NCI-H2196 (cell line): ENCODE measurements around the gene RPS6KA5.
"Not testable (repeated sequence)": the region's sequence is repeated elsewhere in the genome, so short reads cannot be mapped to it uniquely, and the experiment has no call there.

ENCODE experiments used
- DNase-seq: peaks from one replicate; lab custom pipeline; 2025; ENCODE audit not compliant: unreplicated experiment; lab: John Stamatoyannopoulos, UW

RPS6KA5 gene

DNA sequence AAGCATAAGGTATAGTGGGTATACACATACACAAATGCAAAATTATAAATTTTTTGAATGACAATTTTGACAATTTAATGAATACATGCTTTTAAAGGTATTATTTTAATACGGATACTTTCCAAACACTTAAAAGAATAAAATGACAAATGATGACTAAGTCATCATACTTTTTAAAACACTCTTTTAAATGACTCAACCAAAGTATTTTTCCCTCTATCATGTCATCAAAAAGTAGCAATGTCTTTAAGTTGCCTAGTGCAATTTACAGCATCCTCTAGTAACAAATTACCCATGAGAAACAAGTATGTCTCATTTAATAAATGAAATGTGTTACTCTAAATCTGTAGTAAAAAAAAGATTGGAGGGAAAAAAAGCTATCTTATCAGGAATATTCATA, 73.3 kb downstream of the RPS6KA5 start:
- no peak for DNase-seq

DNA sequence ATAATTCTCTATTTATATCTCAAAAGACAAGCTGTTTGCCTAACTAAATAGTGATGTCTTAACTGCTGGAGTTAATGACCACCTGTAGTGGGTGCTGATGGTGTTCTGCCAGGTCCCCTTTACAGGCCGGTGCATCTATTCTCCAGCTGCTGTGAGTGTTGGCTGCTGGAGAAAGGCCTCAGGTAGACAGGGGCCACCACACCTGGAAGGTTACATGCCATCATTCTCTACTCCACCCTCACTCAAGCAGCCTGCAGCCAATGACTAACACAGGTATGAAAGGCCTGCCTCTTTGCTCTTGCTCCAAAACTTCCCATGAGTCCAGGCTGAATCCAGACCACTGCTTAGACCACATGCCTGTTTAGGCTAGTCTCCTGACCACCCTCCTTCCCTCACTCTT, 73.9 kb downstream of the RPS6KA5 start:
- no peak for DNase-seq

DNA sequence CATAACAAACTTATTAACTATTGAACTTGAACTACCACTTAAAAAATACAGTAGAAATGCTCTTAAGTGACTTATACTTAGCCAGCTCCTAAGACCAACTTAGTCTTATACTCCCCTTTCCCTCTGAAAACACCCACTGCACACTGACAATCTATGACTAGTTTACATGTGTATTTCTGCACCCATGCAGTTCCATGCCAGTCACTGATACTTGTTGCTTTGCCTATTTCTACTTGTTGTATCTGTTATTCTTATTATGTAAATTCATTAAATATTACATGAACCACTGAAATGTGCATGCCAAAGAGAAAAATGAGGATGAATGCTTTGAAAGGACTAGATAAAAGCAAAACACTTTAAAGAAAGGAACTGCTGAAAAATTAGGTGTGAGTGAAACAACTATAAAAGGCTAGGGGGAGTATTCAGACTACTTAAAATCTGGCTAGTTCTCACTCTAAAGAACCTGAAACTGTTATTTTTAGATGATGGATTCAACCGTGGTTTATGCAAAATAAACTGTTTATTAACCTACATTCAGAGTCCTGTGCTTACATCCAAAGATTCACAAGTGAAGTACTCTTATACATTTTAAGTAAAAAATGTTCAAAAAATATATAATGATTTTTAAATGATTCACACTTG, 74.7 kb downstream of the RPS6KA5 start:
- DNase-seq, result no peak

DNA sequence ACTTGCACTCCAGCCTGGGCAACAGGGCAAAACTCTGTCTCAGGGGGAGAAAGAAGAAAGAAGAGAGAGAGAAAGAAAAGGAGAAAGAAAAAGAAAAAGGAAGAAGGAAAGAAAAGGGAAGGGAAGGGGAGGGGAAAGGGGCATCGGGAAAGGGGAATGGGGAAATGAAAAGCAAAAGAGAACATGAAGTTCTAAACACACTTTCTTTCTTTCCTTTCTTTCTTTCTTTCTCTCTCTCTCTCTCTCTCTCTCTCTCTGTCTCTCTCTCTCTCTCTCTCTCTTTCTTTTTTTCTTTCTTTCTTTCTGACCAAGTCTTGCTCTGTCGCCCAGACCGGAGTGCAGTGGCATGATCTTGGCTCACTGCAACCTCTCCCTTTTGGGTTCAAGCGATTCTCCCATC, 76.9 kb downstream of the RPS6KA5 start:
- DNase-seq, result no peak

DNA sequence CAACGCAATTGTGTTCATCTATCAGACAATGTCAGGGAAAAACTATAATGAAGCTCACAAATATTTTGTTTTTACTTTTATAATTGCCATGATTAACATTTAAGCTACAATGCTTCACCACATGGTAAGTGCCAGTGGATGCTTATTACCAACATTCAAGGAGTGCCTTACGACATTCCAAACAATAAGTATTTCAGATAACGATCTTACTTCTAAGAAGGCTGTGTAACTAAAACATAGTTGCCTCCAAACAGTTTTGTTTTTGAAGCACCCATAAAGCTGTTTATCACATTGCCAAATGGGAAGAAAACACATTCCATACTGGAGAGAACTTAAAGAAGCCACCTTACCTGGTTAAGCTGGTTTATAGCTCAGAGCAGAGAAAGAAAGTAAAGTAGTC, 78.8 kb downstream of the RPS6KA5 start:
- no peak for DNase-seq

DNA sequence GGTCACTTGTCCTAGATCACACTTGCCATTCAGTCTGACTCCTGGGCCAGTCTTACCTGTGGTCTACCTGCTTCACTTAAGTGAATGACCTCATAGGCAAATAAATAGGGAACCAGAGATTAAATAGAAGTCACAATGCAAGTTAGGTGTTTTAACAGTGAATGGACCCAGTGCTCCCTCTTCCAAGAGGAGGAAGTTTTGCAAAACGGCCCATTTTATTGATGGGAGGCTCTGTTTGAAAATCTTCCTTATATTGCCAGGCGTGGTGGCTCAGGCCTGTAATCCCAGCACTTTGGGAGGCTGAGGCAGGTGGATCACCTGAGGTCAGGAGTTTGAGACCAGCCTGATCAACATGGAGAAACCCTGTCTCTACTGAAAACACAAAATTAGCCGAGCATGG, 79.8 kb downstream of the RPS6KA5 start:
- not testable (repeated sequence) for DNase-seq

DNA sequence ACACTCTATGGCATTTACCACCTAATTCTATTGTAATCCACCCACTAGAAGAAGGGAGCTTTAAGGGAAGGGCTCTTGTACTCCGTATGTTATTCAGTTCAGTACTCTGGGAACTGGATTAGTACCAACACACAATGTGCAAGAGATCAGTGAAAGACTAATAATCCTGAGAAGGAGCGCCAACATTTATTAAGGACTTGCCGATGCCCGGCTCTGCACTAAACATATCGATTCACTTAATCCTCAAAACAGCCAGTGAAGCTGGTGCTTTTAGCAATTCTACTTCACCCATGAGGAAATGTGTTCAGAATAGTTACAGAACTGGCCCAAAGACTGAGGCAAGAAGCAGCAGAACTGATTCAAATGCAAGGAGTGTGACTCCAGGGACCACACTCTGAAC, 80.9 kb downstream of the RPS6KA5 start:
- no peak for DNase-seq

DNA sequence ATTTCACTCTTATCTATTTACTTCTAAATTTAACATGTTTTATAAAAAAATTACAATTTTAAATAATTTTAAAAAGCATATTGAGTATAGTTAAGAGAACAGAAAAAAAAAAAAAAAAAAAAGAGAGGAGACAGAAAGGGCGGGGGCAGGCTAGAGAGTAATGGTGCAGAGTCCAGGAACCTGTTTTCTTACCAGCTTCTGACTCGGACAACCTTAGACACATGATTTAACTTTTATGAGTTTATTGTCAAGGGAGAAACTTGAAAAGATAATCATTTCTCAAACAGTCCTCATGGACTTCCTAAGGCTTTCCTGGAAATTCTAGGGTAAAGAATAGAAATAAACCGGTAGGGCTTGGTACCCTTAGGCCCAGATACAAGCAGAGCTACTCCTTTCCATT, 84.3 kb downstream of the RPS6KA5 start:
- no peak for DNase-seq

DNA sequence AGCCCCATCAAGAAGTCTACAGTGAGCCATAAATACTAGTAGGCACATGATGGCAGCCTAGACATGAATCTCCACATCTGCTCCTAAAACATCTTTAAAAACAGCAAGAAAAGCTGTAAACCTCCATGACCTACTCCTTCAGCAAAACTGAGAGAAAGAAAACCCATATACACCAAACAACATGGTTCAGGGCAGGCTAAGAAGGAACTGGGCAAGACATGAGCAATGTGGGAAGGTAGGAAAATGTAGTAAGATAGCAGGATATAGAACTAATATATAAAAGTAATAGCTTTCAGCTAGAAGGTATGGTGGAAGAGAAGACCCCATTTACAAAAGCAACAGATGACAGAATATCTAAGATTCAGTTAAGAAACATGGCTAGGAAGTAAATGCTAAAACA, 88.8 kb downstream of the RPS6KA5 start:
- DNase-seq, result no peak

DNA sequence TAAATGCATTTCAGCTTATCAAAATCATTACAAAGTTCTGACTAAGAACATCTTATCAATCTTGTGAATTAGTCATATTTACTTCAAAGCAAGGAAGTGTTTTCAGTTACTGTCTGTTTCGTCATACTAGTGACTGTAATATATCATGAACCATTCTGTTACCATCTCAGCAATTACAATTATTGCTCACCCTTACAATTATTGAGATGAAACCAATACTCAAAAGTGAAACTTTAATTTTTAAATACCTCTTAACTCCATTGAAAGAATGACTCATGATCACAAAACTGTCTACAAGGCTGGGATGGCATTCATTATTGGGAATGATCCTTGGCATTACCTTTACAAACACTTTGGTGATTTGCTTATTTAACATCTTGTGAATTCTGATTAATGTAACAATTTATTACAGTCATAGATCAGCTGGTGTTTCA, 90.3 kb downstream of the RPS6KA5 start:
- DNase-seq, result no peak

DNA sequence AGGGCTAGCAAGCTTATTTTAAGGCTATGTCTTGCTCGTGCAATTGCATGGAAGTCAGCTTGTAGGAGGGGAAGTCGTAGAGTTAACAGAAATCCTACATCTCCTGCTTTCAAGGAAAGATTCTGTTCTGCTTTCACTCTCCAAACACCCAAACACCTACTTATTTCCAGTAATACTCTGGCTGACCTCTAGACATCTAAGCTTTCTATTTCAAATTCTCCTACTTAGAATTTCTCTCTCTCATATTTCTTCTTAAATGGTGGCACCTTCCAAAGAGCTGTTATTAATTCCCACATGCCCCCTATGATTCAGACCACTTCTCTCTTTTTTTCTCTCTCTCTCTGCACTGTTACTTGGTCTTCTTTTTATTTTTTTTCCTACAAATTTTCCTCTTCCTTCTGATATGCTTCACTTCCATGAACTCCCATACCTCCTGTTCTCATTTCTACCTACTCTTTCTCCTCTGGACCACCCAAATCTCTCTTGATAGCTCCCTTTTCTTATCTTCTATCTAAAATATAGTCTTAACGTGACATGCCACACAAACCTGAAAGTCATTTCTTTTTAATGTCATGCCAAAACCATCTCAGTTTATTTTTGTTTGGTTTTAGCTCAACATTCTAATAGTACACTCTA, 90.8 kb downstream of the RPS6KA5 start:
- no peak for DNase-seq

DNA sequence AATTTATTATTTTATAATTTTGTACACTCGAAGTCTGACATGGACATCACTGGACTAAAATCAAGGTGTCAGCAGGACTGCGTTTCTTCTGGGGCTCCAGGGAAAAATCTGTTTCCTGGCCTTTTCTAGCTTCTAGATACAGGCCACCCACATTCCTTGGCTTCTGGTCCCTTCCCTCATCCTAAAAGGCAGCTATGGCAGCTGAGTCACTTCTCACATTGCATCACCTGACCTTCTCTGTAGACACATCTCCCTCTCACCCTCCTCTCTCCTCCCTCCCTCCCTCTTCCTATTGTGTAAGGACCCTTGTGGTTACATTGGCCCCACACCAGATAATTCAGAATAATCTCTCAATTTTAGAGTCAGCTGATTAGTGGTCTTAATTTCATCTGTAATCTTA, 92.4 kb downstream of the RPS6KA5 start:
- no peak for DNase-seq

DNA sequence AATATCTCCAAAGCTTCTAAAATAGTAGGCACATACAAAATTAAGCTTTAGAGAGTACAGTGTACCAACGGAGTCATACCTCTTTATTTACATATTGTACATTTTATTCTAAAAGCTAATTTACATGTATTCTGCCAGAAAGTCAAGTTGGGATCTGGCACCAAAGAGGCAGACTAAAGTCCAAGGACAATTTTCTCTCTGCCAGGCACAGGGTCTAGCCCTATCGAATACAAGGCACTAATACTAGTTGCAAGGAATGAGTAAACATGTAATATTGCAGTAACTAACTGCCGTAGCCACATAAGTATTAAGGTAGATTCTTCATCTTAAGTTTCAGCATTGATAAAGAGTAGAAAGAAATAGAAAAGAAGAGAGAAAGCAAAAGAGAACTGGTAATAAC, 93.9 kb downstream of the RPS6KA5 start:
- no peak for DNase-seq

DNA sequence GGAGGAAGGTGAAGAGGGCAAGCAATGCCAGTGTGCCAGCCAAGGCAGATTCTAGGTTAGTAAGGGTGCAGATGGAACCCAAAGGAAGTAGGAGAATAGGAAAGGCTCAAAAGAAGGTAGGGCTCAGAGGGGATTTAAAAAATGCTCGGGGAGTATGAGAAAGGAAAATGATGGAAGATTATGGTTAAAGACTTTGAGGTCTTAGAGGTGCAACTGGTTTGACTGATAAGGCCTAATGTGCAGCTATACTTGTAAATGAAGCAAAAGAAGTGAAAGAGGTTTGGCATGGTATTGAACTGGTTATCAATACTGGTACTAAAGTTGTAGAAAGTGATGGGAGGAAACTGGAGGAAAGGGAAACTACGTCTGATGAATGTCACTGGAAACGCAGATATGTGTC, 94.7 kb downstream of the RPS6KA5 start:
- no peak for DNase-seq

DNA sequence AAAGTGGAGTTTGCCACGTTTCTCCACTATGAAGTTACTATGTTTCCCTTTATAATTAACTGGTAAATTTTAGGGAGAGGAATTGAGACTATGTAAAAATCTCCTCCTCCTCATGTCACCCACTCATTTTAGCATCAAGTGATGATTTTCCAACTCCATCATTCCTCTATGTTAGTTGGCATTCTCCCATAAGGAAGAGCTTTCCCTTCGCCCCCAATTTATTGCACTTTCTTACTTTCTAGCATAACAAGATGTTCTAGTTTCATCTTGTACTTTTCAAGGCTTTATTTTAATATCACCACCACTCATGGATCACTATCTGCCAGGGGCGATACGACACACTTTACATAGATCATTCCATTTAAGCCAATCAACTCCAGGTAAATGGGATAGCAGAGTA, 97.1 kb downstream of the RPS6KA5 start:
- DNase-seq, result no peak

DNA sequence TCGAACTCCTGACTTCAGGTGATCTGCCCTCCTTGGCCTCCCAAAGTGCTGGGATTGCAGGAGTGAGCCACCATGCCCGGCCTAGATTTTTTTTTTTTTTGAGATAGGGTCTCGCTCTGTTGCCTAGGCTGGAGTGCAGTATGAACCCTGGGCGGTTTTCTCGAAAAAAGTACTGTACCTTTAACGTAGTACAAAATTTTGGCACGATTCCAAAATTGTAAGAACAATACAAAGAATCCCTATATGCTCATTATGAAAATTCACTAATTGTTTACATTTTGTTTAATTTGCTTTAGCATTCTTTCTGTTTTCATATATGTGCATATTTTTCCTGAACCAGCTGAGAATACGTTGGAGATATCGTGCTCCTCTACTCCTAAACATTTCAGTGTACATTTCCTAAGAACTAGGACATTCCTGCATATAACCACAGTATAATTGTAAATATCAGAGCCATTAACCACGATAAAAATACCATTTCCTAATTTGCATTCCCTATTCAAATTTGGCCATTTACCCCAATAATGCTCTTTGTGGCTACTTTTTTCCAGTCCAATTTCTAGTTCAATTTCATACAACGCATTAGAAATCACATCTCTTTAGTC, 97.8 kb downstream of the RPS6KA5 start:
- DNase-seq, result no peak

DNA sequence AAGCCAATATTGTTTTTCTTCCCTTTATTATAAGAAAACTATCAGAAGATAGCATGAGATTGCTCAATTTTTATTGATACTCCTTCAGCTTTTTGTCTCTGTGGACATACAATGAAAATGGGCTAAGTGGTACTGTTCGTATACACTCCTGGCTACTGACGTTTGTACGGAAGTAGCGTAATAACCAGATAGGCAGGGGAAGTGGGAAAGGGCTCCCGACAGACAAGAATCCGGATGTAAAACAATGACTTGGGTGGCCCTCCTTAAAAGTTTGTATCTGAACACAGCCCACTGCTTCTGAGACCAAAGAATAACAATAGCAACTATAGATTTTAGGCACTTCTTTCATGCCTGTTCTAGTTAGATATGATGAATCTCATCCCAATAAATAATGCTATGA, 99.6 kb downstream of the RPS6KA5 start:
- no peak for DNase-seq

DNA sequence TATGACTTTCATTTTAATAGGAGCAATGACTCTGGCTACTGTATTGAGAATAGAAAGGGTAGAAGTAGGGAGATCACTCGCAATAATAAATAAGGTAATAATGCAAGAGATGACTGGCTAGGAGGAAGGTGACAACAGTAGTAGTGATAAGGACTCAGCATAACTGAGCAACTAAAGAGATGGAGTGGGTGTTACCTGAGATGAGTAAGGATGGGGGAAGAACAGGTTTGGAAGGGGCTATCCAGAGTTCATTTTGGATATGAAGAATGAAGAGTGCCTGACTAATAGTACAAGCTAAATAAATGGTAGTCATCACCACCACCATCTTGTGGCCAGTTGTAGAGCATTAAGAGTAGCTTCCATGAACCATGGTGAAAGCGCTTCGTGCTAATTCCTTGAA, 101.1 kb downstream of the RPS6KA5 start:
- DNase-seq, result no peak

DNA sequence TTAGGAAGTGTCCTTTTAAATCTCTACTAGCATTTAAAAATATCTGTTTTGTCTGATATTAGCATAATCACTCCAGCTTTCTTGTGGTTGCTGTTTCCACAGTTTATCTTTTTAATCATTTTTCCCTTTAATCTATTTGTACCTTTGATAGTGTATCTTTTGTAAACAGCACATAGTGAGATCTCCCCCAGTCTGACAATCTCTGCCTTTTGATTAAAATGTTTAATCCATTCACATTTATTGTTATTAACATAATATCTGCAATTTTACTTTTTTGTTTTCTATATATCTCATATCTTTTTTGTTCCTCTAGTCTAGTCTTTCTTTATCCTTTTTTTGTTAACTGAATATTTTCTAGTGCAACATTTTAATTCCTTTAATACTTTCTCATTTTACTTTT, 104.2 kb downstream of the RPS6KA5 start:
- DNase-seq, result no peak

DNA sequence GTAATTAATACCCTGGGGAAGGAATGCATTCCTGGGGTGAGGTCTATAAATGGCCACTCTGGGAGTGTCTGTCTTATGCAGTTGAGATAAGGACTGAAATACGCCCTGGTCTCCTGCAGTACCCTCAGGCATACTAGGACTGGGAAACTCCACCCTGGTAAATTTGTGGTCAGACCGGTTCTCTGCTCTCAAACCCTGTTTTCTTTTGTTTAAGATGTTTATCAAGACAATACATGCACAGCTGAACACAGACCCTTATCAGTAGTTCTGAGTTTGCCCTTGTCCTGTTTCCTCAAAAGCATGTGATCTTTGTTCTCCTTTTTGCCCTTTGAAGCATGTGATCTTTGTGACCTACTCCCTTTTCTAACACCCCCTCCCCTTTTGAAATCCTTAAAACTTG, 106.8 kb downstream of the RPS6KA5 start:
- DNase-seq, result not testable (repeated sequence)

DNA sequence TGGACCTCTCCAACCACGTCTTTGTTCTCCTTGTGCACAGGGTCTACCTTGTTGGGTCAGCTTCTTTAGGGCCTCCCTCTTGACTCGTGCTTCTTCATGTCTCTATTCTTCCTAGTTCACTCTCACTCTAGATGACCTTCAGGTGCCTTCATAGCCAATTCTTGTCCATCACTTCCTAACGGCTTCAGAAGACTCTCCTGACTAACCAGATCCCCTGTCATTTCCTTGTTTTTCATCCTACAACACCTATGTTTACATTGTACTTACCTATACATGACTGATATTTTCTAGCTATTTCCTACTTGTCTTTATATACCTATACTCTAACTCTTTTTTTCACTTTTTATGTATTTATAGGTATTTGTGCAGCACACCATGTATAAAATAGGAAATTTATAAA, 117.1 kb downstream of the RPS6KA5 start:
- DNase-seq, result no peak

DNA sequence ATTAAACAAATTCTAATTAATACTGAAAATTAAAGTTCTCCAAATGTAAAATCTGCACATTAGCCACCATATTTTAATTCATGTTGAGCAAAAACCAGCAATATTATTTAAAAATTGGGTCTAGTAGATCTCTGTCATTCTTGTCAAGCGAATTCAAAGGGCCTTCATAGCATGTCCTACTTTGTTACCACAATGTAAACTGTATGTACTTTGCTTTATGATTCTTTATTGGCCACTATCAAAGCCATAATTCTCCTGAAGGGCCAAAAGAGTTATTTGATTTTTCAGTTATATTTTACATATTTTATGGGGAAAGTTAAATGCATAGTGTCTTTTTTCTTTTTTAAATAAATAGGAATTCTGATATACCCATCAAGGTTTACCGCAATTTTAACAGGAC, 117.9 kb downstream of the RPS6KA5 start:
- DNase-seq, result no peak

DNA sequence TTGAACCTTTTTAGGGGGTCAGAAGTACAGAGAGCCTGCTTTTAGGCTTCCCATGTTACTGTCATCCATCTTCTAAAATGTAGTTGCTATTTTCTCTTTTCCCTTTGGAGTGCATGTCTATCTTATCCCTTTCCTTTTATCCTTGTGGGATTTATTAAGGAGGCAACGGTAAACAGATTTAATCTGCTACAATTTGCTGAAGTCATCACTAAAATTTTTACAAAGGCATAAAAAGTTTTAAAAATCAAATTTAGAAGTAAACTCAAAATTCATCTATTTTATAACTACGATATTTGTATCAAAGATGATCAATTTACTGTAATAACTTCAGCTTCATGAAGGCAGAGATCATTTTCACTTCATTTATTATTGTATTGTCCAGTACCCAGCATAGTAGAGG, 118.7 kb downstream of the RPS6KA5 start:
- DNase-seq, result no peak
